Subcutaneous adipose tissue (tissue), 4 donors: ENCODE results near the gene USP13. TPM values are rescaled to one million over a fixed set of nuclear protein-coding genes. Genes with fewer than 3 reads are reported as not detected.

ENCODE experiments used
- CTCF ChIP-seq: fragments of 450-650 bp; IDR thresholded peaks from one replicate; pipeline ENCODE4 v1.5.1; 2016; ENCODE audit warnings: low read depth, mild to moderate bottlenecking, control low read depth, antibody characterized with exemption, moderate library complexity
- total RNA-seq, 4 donors: library from RNA; depleted of rRNA; stranded (reverse); fragments of >200 nt; gene quantifications; one replicate each; pipeline ENCODE4 v1.1.0, GENCODE V29; 2016

USP13 gene
- total RNA-seq, 4 donors from 2014 or later: 9.9 to 59.0 (median 15.5) TPM

DNA sequence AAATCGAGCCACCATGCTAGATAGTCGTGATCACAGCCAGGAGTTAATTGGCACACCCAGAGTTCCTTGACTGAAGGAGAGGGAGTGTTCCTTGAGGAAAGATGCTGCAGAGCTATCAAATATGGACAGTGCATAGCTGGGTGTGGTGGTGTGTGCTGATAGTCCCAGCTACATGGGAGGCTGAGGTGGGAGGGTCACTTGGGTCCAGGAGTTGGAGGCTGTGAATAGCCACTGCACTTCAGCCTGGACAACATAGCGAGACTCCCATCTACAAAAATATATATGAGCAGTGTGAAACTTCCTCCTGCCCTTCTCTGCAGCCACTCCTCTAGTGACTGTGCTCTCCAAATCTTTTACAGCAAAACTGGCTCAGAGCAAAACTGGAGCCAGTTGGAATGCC is 10.0 kb upstream of the USP13 start:
- no peak for TF ChIP-seq CTCF

DNA sequence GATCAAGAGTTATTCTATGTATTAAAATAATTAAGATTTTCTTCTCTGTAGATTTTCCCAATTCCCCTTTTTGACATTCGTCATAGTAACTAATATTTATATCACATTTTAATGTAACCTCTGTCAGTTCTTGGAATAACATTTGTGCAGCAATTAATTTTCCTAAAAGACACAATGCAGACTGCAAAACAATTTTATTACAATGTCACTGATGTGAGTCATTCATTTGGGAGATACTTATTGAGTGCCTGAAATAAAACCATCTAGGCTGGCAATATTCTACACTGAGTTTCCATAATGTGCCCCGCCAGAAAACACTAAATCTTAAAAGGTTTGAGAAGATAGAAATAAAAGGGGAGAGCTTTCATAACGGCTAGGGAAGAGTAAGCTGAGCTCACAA is 6.7 kb upstream of the USP13 start:
- TF ChIP-seq CTCF: no peak

DNA sequence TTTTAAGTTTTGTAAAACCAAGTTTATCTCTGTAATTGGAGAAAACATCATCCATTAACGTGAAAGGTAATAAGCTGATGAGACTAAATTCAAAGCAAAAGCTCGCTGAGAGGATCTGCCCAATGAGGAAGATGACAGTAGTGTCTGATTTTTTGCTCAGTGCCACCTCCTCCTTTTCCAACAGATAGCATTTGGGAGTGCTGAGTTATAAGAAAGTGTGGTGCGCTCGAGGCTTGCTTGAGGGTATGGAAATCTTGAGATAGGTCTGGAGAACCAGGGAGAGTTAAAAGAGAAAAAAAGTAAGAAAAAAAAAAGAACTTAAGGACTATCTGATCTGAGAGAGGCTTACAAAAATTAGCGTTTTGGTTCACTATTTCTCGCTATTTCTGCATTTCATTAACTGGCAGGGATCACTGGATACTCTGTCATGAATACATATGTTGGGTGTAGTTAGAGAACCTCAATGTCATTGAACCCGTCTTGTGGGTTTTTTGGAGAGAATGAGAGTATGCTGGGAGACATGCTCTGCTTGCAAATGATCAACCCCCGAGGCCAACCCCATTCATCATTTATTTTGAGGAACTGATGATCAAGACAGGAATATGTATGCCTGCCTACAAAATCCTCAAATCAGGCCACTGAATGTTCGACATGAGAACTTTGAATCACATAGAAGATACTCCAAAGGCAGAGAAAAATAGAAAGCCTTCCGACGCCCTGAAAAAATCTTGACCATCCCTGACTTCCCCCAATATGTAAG is 973 bp upstream of the USP13 start:
- no peak for TF ChIP-seq CTCF

DNA sequence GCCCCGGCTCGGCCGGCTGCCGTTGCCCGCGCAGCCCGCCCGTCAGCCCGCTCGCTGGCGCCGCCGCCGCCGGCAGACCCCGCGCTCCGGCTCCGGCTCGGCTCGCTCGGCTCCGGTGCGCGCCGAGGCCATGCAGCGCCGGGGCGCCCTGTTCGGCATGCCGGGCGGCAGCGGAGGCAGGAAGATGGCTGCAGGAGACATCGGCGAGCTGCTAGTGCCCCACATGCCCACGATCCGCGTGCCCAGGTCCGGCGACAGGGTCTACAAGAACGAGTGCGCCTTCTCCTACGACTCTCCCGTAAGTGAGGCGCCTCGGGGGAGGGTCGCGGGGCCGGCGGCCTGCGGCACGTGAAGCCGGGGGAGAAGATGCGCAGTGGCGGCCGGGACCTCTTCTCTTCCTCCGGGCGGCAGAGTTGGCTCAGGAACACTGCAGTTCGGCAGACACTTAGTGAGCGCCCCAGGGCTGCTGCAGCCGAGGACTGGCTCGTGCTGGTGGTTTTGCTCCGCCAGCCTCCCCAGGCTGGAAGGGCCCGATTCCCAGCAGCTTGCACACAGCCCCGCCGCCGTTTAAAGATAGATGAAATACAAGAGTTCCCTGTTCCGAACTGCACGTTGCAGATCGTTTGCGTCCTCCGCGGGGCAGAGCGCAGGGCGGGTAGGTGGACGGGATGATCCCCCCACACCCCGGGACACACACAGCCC is 407 bp downstream of the USP13 start:
- TF ChIP-seq CTCF: no peak

DNA sequence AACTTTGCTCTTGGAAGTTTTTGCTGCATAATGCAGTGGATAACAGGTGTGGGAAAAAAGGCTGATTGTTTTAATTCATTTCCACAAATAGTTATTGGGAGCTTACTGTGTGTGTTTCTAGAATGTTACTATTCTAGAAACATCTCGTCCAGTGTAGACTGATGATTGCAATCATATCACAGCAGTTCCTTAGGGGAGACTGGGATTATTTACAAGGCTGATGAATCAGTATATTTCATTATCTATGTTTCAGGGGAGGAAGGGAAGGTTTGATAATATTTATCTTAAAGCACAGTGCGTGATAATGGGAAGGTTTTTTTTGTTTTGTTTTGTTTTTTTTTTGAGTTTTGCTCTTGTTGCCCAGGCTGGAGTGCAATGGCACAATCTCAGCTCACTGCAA is 2.4 kb downstream of the USP13 start:
- TF ChIP-seq CTCF: no peak

GRCh38 chr3:179658606-179659005 is 5.8 kb downstream of the USP13 start:
- TF ChIP-seq CTCF: no peak

DNA sequence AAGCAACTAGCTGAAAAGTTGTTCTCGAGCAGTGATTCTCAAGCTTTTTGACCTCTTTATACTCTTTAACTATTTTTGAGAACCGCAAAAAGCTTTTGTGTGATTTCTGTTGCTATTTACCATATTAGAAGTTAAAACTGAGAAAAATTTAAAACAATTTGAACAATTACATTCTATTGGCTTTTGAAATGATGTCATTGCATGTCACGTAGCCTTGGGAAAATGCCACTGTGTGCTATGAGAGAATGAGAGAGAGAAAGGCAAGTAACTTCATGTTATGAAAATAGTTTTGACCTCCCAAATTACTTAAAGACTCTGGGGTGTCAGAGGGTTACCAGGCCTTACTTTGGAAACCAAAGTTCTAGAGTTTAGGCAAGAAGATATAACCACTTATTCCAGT is 8.0 kb downstream of the USP13 start:
- no peak for TF ChIP-seq CTCF
